Adrenal gland (tissue), 12 donors: ENCODE measurements around the gene ATXN2. TPM values are rescaled to one million over a fixed set of nuclear protein-coding genes. Genes with fewer than 3 reads are reported as not detected.
A peak's percentile ranks its signal among the peaks of the same experiment; 100 is the strongest.

Experiments
- DNase-seq, 7 donors: peaks; one replicate each; pipeline ENCODE4 v3.0.0-alpha.2; 2019 to 2020
- H3K27ac ChIP-seq, 5 donors: fragments of 200-600 bp; sonication (generic) in 4 of 5; 1 replicate in 3 of 5; 2 replicates in 2 of 5; pipeline versions ENCODE4 v1.5.1 to v1.8.0; 2016 to 2020; ENCODE audit warnings: mild to moderate bottlenecking in 1 of 5
- H3K27me3 ChIP-seq: fragments of 200-600 bp; 2 replicates; pipeline ENCODE4 v1.8.0; 2021
- H3K36me3 ChIP-seq, 2 donors: fragments of 200-600 bp; replicated peaks in 1 of 2; 1 replicate in 1 of 2; 2 replicates in 1 of 2; pipeline versions ENCODE4 v1.5.1 to v1.8.0; 2018 to 2022
- H3K4me1 ChIP-seq, 2 donors: fragments of 200-600 bp; replicated peaks in 1 of 2; 1 replicate in 1 of 2; 2 replicates in 1 of 2; pipeline versions ENCODE4 v1.5.1 to v1.8.0; 2018 to 2021
- H3K4me3 ChIP-seq, 4 donors: fragments of 200-600 bp; sonication (generic) in 3 of 4; one replicate each; pipeline ENCODE4 v1.5.1; 2016 to 2018
- H3K9me3 ChIP-seq, 3 donors: fragments of 200-600 bp; sonication (generic) in 1 of 3; replicated peaks in 1 of 3; 1 replicate in 2 of 3; 2 replicates in 1 of 3; pipeline versions ENCODE4 v1.5.1 to v1.8.0; 2016 to 2021
- CTCF ChIP-seq, 6 experiments: fragments of 450-650 bp in 4 of 6; fragments of 200-600 bp in 2 of 6; sonication (generic) in 1 of 6; IDR thresholded peaks; 1 replicate in 5 of 6; 2 replicates in 1 of 6; pipeline versions ENCODE4 v1.5.1 to v1.8.0; 2016 to 2021; ENCODE audit warnings: antibody characterized with exemption in 6 of 6, mild to moderate bottlenecking in 2 of 6, moderate library complexity in 1 of 6
- POLR2A ChIP-seq, 2 donors: fragments of 450-650 bp; IDR thresholded peaks; one replicate each; pipeline ENCODE4 v1.6.1; 2017; ENCODE audit warnings: antibody characterized with exemption in 2 of 2, mild to moderate bottlenecking in 2 of 2, moderate library complexity in 1 of 2
- WGBS, 4 donors: extraction: QIAGEN DNeasy Blood & Tissue Kit in 2 of 4; methylation state at CpG; one replicate each; pipeline versions ENCODE4 v1.1.5 to v1.1.7; 2013 to 2017; 5-methylcytosine and 5-hydroxymethylcytosine counted together
- intact Hi-C, 2 donors: fragments of 100-400 bp; cut with DNase I; formaldehyde crosslinking; loops; one replicate each; pipeline versions ENCODE4 v1.14.1 to v1.15.0; 2022 to 2023
- polyA plus RNA-seq, 3 donors: library from polyadenylated mRNA; stranded (reverse); fragments of 200-250 nt in 2 of 3; fragments of 350-450 nt in 1 of 3; fragmentation: Illumina TruSeq in 1 of 3; extraction: RNeasy Lipid Tissue Mini Kit (QIAGEN cat#74804) in 1 of 3; gene quantifications; one replicate each; pipeline ENCODE4 v1.2.3, GENCODE V29; 2013 to 2014
- total RNA-seq, 9 donors: library from RNA; depleted of rRNA in 4 of 9; stranded (reverse); fragments of >200 nt in 4 of 9; fragments of 120-200 nt in 1 of 9; fragmentation: NEBNext Ultra II Directional in 1 of 9; extraction: Animal tissue kit (Norgen Biotek cat#: 25700) in 1 of 9; gene quantifications; one replicate each; pipeline versions ENCODE4 v1.1.0 to v1.2.4, GENCODE V29; 2013 to 2023
- donor health status: healthy with polysubstance abuse.
- donor health status: Bipolar disorder and iron deficiency.
- donor health status: DM: yes; HTN: yes; CAD: no.
- donor health status: DM: no; HTN: no; CAD: no.
- donor health status: DM: no; HTN: no; CAD: no.
- donor health status: DM: yes; HTN: yes; CAD: no.

The ATXN2 gene
- total and polyA plus RNA-seq, 12 donors, result 31.0 to 241 (median 57.2) TPM

- peaks cover 4% of the 10 kb centered on the region in 2 donors for H3K4me1 ChIP-seq
- peak in 6 of 7 donors; percentile 55 to 78 (median 68) for DNase-seq
- no peak overlapping the region for H3K4me3 ChIP-seq
- no peaks in the 10 kb centered on the region for H3K36me3 ChIP-seq
- WGBS, 4 donors, result 41 to 53% (median 44%) methylated on average over 7 of the region's 7 CpGs
- H3K27ac ChIP-seq, result peak overlapping the region in 3 of 5 donors; percentile 65 to 83 (median 73)
- no peaks in the 10 kb centered on the region for H3K27me3 ChIP-seq
- H3K9me3 ChIP-seq, result no peaks in the 10 kb centered on the region
- TF ChIP-seq POLR2A (IDR thresholded peaks at IDR 0.05) (no peak), CTCF (IDR thresholded peaks at IDR 0.05) (no peak)
- intact Hi-C loops, result no loop called here
These were observed 17.1 kb upstream of the ATXN2 start for GRCh38 chr12:111616177-111616623.

GRCh38 chr12:111607239-111607638 lies 8.1 kb upstream of the ATXN2 start:
- intact Hi-C loops, result no loop called here
- Histone ChIP-seq H3K36me3 (no peaks in the 10 kb centered on the region), H3K27me3 (no peaks in the 10 kb centered on the region), H3K4me3 (no peak overlapping the region), H3K4me1 (no peaks in the 10 kb centered on the region), H3K27ac (no peak overlapping the region), H3K9me3 (no peaks in the 10 kb centered on the region)
- 62 to 81% (median 74%) methylated on average over 3 of the region's 3 CpGs for WGBS, 4 donors
- DNase-seq, result no peak
- no peak for TF ChIP-seq CTCF (IDR thresholded peaks at IDR 0.05)
- no peak for TF ChIP-seq POLR2A (IDR thresholded peaks at IDR 0.05)

- WGBS, 4 donors, result 73 to 85% (median 78%) methylated on average over 3 of the region's 3 CpGs
These were observed 7.7 kb upstream of the ATXN2 start for GRCh38 chr12:111606767-111607230.

More at GRCh38 chr12:111606767-111607230, 7.7 kb upstream of the ATXN2 start:
- H3K27ac ChIP-seq, result no peak overlapping the region
- no peaks in the 10 kb centered on the region for H3K4me1 ChIP-seq
- H3K4me3 ChIP-seq, result no peak overlapping the region
- TF ChIP-seq CTCF (IDR thresholded peaks at IDR 0.05) (no peak), POLR2A (IDR thresholded peaks at IDR 0.05) (no peak)
- no peaks in the 10 kb centered on the region for H3K27me3 ChIP-seq
- H3K9me3 ChIP-seq, result no peaks in the 10 kb centered on the region
- intact Hi-C loops, result no loop called here
- H3K36me3 ChIP-seq, result no peaks in the 10 kb centered on the region
- DNase-seq, result no peak
